Measurements from ENCODE around the gene ZMYND8.

The ZMYND8 gene

GRCh38 chr20:47257771-47258170 is 98.7 kb downstream of the ZMYND8 start:
- no peak for TF ChIP-seq CTCF (IDR thresholded peaks at IDR 0.05; ENCODE audit: borderline replicate concordance, control extremely low read depth, extremely low read depth, insufficient read depth, missing control alignments)
- in situ Hi-C loops (cut with MboI; ENCODE audit: low sequenced_read_pairs, unreplicated experiment), result no loop called here
- DNase-seq (ENCODE audit: low spot score), result no peak

GRCh38 chr20:47257256-47257655 is 99.2 kb downstream of the ZMYND8 start:
- no peak for DNase-seq (ENCODE audit: low spot score)
- TF ChIP-seq CTCF (IDR thresholded peaks at IDR 0.05; ENCODE audit: borderline replicate concordance, control extremely low read depth, extremely low read depth, insufficient read depth, missing control alignments), result no peak

GRCh38 chr20:47256668-47257236 is 99.7 kb downstream of the ZMYND8 start:
- DNase-seq (ENCODE audit: low spot score), result no peak
- in situ Hi-C loops (cut with MboI; ENCODE audit: low sequenced_read_pairs, unreplicated experiment), result no loop called here
- no peak for TF ChIP-seq CTCF (IDR thresholded peaks at IDR 0.05; ENCODE audit: borderline replicate concordance, control extremely low read depth, extremely low read depth, insufficient read depth, missing control alignments)

More at GRCh38 chr20:47257256-47257655, 99.2 kb downstream of the ZMYND8 start:
- in situ Hi-C loops (cut with MboI; ENCODE audit: low sequenced_read_pairs, unreplicated experiment), result no loop called here

- in situ Hi-C loops (cut with MboI; ENCODE audit: low sequenced_read_pairs, unreplicated experiment), result no loop called here
- no peak for TF ChIP-seq CTCF (IDR thresholded peaks at IDR 0.05; ENCODE audit: borderline replicate concordance, control extremely low read depth, extremely low read depth, insufficient read depth, missing control alignments)
- no peak for DNase-seq (ENCODE audit: low spot score)
Measured at GRCh38 chr20:47253872-47254271, 102.6 kb downstream of the ZMYND8 start.

GRCh38 chr20:47252879-47253307 is 103.6 kb downstream of the ZMYND8 start:
- no peak for TF ChIP-seq CTCF (IDR thresholded peaks at IDR 0.05; ENCODE audit: borderline replicate concordance, control extremely low read depth, extremely low read depth, insufficient read depth, missing control alignments)
- DNase-seq (ENCODE audit: low spot score), result no peak
- in situ Hi-C loops (cut with MboI; ENCODE audit: low sequenced_read_pairs, unreplicated experiment), result no loop called here

GRCh38 chr20:47251154-47252020 is 105.1 kb downstream of the ZMYND8 start:
- no peak for TF ChIP-seq CTCF (IDR thresholded peaks at IDR 0.05; ENCODE audit: borderline replicate concordance, control extremely low read depth, extremely low read depth, insufficient read depth, missing control alignments)
- no peak for DNase-seq (ENCODE audit: low spot score)
- in situ Hi-C loops (cut with MboI; ENCODE audit: low sequenced_read_pairs, unreplicated experiment), result no loop called here

Measured in GM13976 (cell line).